ENCODE data around the gene CACNA2D3.

The CACNA2D3 gene

GRCh38 chr3:54510506-54510905 is 388.2 kb downstream of the CACNA2D3 start:
- Histone ChIP-seq H3K9me3 (ENCODE audit: control insufficient read depth, low read depth, low read length) (no peaks in the 10 kb centered on the region), H3K27ac (ENCODE audit: low read length) (no peak overlapping the region), H3K27me3 (ENCODE audit: control insufficient read depth, insufficient read depth, low read length) (no peaks in the 10 kb centered on the region), H3K4me1 (ENCODE audit: control insufficient read depth, low read depth, low read length) (no peaks in the 10 kb centered on the region), H3K36me3 (ENCODE audit: control insufficient read depth, low read depth, low read length) (no peaks in the 10 kb centered on the region), H3K9ac (ENCODE audit: low read length) (no peak overlapping the region), H3K4me3 (ENCODE audit: low read length) (no peak overlapping the region)

- H3K9ac ChIP-seq (ENCODE audit: low read length), result no peak overlapping the region
- H3K9me3 ChIP-seq (ENCODE audit: control insufficient read depth, low read depth, low read length), result no peaks in the 10 kb centered on the region
- H3K4me3 ChIP-seq (ENCODE audit: low read length), result no peak overlapping the region
- H3K27ac ChIP-seq (ENCODE audit: low read length), result no peak overlapping the region
- no peaks in the 10 kb centered on the region for H3K4me1 ChIP-seq (ENCODE audit: control insufficient read depth, low read depth, low read length)
- H3K27me3 ChIP-seq (ENCODE audit: control insufficient read depth, insufficient read depth, low read length), result no peaks in the 10 kb centered on the region
- H3K36me3 ChIP-seq (ENCODE audit: control insufficient read depth, low read depth, low read length), result no peaks in the 10 kb centered on the region
Measured at GRCh38 chr3:54511766-54512365, 389.5 kb downstream of the CACNA2D3 start.

- Histone ChIP-seq H3K4me1 (ENCODE audit: control insufficient read depth, low read depth, low read length) (no peaks in the 10 kb centered on the region), H3K4me3 (ENCODE audit: low read length) (no peak overlapping the region), H3K9me3 (ENCODE audit: control insufficient read depth, low read depth, low read length) (no peaks in the 10 kb centered on the region), H3K9ac (ENCODE audit: low read length) (no peak overlapping the region), H3K27ac (ENCODE audit: low read length) (no peak overlapping the region), H3K27me3 (ENCODE audit: control insufficient read depth, insufficient read depth, low read length) (no peaks in the 10 kb centered on the region), H3K36me3 (ENCODE audit: control insufficient read depth, low read depth, low read length) (no peaks in the 10 kb centered on the region)
Measured at GRCh38 chr3:54514006-54514405, 391.7 kb downstream of the CACNA2D3 start.

- H3K4me3 ChIP-seq (ENCODE audit: low read length), result no peak overlapping the region
- H3K36me3 ChIP-seq (ENCODE audit: control insufficient read depth, low read depth, low read length), result no peaks in the 10 kb centered on the region
- H3K4me1 ChIP-seq (ENCODE audit: control insufficient read depth, low read depth, low read length), result no peaks in the 10 kb centered on the region
Measured at GRCh38 chr3:54514416-54514815, 392.1 kb downstream of the CACNA2D3 start.

GRCh38 chr3:54515441-54516213 is 393.3 kb downstream of the CACNA2D3 start:
- no peak overlapping the region for H3K9ac ChIP-seq (ENCODE audit: low read length)
- H3K4me1 ChIP-seq (ENCODE audit: control insufficient read depth, low read depth, low read length), result no peaks in the 10 kb centered on the region
- no peak overlapping the region for H3K4me3 ChIP-seq (ENCODE audit: low read length)
- no peak overlapping the region for H3K27ac ChIP-seq (ENCODE audit: low read length)
- H3K36me3 ChIP-seq (ENCODE audit: control insufficient read depth, low read depth, low read length), result no peaks in the 10 kb centered on the region
- H3K27me3 ChIP-seq (ENCODE audit: control insufficient read depth, insufficient read depth, low read length), result no peaks in the 10 kb centered on the region
- H3K9me3 ChIP-seq (ENCODE audit: control insufficient read depth, low read depth, low read length), result no peaks in the 10 kb centered on the region

More at GRCh38 chr3:54514416-54514815, 392.1 kb downstream of the CACNA2D3 start:
- H3K9ac ChIP-seq (ENCODE audit: low read length), result no peak overlapping the region
- no peaks in the 10 kb centered on the region for H3K9me3 ChIP-seq (ENCODE audit: control insufficient read depth, low read depth, low read length)
- no peaks in the 10 kb centered on the region for H3K27me3 ChIP-seq (ENCODE audit: control insufficient read depth, insufficient read depth, low read length)
- H3K27ac ChIP-seq (ENCODE audit: low read length), result no peak overlapping the region

GRCh38 chr3:54517424-54517823 is 395.1 kb downstream of the CACNA2D3 start:
- no peak overlapping the region for H3K27ac ChIP-seq (ENCODE audit: low read length)
- no peak overlapping the region for H3K9ac ChIP-seq (ENCODE audit: low read length)
- no peaks in the 10 kb centered on the region for H3K27me3 ChIP-seq (ENCODE audit: control insufficient read depth, insufficient read depth, low read length)
- H3K4me3 ChIP-seq (ENCODE audit: low read length), result no peak overlapping the region
- no peaks in the 10 kb centered on the region for H3K4me1 ChIP-seq (ENCODE audit: control insufficient read depth, low read depth, low read length)
- H3K36me3 ChIP-seq (ENCODE audit: control insufficient read depth, low read depth, low read length), result no peaks in the 10 kb centered on the region
- no peaks in the 10 kb centered on the region for H3K9me3 ChIP-seq (ENCODE audit: control insufficient read depth, low read depth, low read length)

- Histone ChIP-seq H3K27ac (ENCODE audit: low read length) (no peak overlapping the region), H3K9ac (ENCODE audit: low read length) (no peak overlapping the region), H3K9me3 (ENCODE audit: control insufficient read depth, low read depth, low read length) (no peaks in the 10 kb centered on the region), H3K27me3 (ENCODE audit: control insufficient read depth, insufficient read depth, low read length) (no peaks in the 10 kb centered on the region), H3K4me3 (ENCODE audit: low read length) (no peak overlapping the region), H3K36me3 (ENCODE audit: control insufficient read depth, low read depth, low read length) (no peaks in the 10 kb centered on the region), H3K4me1 (ENCODE audit: control insufficient read depth, low read depth, low read length) (no peaks in the 10 kb centered on the region)
Measured at GRCh38 chr3:54518011-54518675, 395.8 kb downstream of the CACNA2D3 start.

GRCh38 chr3:54519493-54519892 is 397.1 kb downstream of the CACNA2D3 start:
- no peaks in the 10 kb centered on the region for H3K27me3 ChIP-seq (ENCODE audit: control insufficient read depth, insufficient read depth, low read length)
- no peak overlapping the region for H3K9ac ChIP-seq (ENCODE audit: low read length)
- no peak overlapping the region for H3K27ac ChIP-seq (ENCODE audit: low read length)
- H3K9me3 ChIP-seq (ENCODE audit: control insufficient read depth, low read depth, low read length), result no peaks in the 10 kb centered on the region
- no peaks in the 10 kb centered on the region for H3K4me1 ChIP-seq (ENCODE audit: control insufficient read depth, low read depth, low read length)
- no peak overlapping the region for H3K4me3 ChIP-seq (ENCODE audit: low read length)
- no peaks in the 10 kb centered on the region for H3K36me3 ChIP-seq (ENCODE audit: control insufficient read depth, low read depth, low read length)

- no peaks in the 10 kb centered on the region for H3K9me3 ChIP-seq (ENCODE audit: control insufficient read depth, low read depth, low read length)
- no peak overlapping the region for H3K27ac ChIP-seq (ENCODE audit: low read length)
- H3K9ac ChIP-seq (ENCODE audit: low read length), result no peak overlapping the region
- no peaks in the 10 kb centered on the region for H3K4me1 ChIP-seq (ENCODE audit: control insufficient read depth, low read depth, low read length)
- no peaks in the 10 kb centered on the region for H3K27me3 ChIP-seq (ENCODE audit: control insufficient read depth, insufficient read depth, low read length)
- H3K36me3 ChIP-seq (ENCODE audit: control insufficient read depth, low read depth, low read length), result no peaks in the 10 kb centered on the region
- no peak overlapping the region for H3K4me3 ChIP-seq (ENCODE audit: low read length)
Measured at GRCh38 chr3:54520060-54520459, 397.7 kb downstream of the CACNA2D3 start.

GRCh38 chr3:54527521-54527920 is 405.2 kb downstream of the CACNA2D3 start:
- Histone ChIP-seq H3K4me1 (ENCODE audit: control insufficient read depth, low read depth, low read length) (peaks cover 3% of the 10 kb centered on the region), H3K36me3 (ENCODE audit: control insufficient read depth, low read depth, low read length) (no peaks in the 10 kb centered on the region), H3K9me3 (ENCODE audit: control insufficient read depth, low read depth, low read length) (no peaks in the 10 kb centered on the region), H3K9ac (ENCODE audit: low read length) (no peak overlapping the region), H3K27ac (ENCODE audit: low read length) (no peak overlapping the region), H3K27me3 (ENCODE audit: control insufficient read depth, insufficient read depth, low read length) (no peaks in the 10 kb centered on the region), H3K4me3 (ENCODE audit: low read length) (no peak overlapping the region)

- peaks cover 3% of the 10 kb centered on the region for H3K4me1 ChIP-seq (ENCODE audit: control insufficient read depth, low read depth, low read length)
- H3K27me3 ChIP-seq (ENCODE audit: control insufficient read depth, insufficient read depth, low read length), result no peaks in the 10 kb centered on the region
- H3K9ac ChIP-seq (ENCODE audit: low read length), result no peak overlapping the region
- H3K9me3 ChIP-seq (ENCODE audit: control insufficient read depth, low read depth, low read length), result no peaks in the 10 kb centered on the region
- H3K27ac ChIP-seq (ENCODE audit: low read length), result no peak overlapping the region
- no peaks in the 10 kb centered on the region for H3K36me3 ChIP-seq (ENCODE audit: control insufficient read depth, low read depth, low read length)
- no peak overlapping the region for H3K4me3 ChIP-seq (ENCODE audit: low read length)
Measured at GRCh38 chr3:54527953-54528352, 405.6 kb downstream of the CACNA2D3 start.
